HG02973 (cell line): ENCODE data around the gene VWA3B.
"Not testable (repeated sequence)": the region's sequence is repeated elsewhere in the genome, so short reads cannot be mapped to it uniquely, and the experiment has no call there.

Experiments
- ATAC-seq: cut with Tn5 transposase; IDR thresholded peaks from one replicate; pipeline ENCODE4 v1.9.1; 2021; ENCODE audit warnings: moderate library complexity; ENCODE audit not compliant: unreplicated experiment

VWA3B gene

GRCh38 chr2:98084869-98085238, 2.1 kb upstream of the VWA3B start:
- ATAC-seq = no peak

GRCh38 chr2:98085649-98086048, 1.3 kb upstream of the VWA3B start:
- ATAC-seq = no peak

DNA sequence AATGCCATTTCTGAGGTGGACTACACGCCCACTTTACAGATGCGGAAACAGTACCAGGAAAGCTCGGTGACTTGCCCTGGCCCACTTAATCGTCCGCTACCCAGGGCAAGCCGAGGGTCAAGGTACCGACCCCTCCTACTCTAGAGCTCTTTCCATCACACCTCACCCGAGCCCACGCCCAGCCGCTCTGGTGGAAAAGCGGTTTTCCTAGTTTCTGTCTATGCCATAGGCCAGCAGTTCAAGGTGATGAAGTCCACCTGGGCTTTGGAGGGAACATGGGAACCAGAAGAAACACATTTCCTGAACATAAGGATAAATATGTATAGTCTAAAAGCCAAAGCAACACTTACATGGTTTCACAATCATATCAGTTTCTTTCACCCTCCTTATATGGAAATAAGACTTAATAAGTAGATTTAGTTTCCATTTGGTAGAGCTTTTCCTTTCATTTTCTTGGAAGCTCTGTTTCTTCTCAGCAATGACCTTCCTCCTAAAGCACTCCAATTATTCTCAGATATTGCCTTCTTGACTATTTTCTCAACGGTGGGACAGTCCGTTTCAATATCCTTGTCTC, 567 bp downstream of the VWA3B start:
- no peak for ATAC-seq

- no peak for ATAC-seq
Observed at GRCh38 chr2:98088261-98088660, 1.3 kb downstream of the VWA3B start.

DNA sequence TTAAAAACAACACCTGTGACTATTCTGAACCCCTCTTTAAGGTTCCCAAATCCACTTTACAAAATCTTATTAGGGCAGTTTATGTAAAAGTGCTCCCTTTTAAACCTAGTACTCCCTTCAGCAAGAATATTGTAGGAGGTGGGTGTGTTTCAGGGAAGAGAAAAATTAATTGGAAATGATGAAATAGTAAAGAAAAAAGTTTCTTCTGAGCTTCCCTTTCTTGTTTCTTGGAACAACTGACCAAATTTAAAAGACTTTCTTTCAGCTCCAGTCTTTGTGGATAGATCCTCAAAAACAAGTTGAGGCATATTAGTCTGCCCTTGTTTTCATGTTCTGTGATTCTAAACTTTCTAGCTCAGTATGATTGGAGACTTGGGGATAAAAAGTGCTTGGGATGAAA, 3.0 kb downstream of the VWA3B start:
- no peak for ATAC-seq

GRCh38 chr2:98090951-98091350, 4.0 kb downstream of the VWA3B start:
- ATAC-seq = no peak

GRCh38 chr2:98091738-98092137, 4.8 kb downstream of the VWA3B start:
- ATAC-seq = no peak

DNA sequence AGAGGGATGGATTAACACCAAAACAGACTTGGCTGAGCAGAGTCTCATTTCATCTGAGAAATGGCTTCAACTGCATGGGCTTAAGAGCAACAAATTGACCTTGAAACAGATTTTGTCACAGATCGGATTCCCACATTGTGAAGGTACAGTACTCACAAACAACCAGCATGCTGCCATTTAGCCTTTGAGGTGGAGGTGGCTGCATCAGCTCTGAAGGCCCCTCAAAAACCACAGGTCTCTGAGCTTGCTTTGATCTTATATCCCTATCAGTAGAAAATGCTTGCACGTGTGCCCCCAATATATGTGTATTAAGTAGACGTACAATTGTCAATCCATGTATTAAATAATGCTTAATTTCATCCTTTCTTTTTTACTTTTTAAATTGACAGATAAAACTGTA, 6.2 kb downstream of the VWA3B start:
- ATAC-seq = no peak

- ATAC-seq = no peak
Observed at GRCh38 chr2:98093611-98094010, 6.6 kb downstream of the VWA3B start.

- no peak for ATAC-seq
Observed at GRCh38 chr2:98099939-98100743, 13.2 kb downstream of the VWA3B start.

DNA sequence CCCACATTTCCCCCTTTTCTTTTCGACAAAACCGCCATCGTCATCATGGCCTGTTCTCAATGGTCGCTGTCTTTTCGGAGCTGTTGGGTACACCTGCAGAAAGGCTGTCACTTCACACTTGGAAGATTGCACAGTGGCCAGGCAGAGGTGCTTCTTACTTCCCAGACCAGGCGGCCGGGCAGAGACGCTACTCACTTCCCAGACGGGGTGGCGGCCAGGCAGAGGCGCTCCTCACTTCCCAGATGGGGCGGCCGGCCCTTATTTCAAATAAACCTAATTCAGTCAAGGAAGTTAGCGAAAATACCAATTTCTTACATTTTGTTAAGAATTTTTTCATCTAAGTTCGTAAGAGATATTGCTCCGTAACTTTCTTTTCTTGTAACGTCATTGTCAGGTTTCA, 15.3 kb downstream of the VWA3B start:
- not testable (repeated sequence) for ATAC-seq

DNA sequence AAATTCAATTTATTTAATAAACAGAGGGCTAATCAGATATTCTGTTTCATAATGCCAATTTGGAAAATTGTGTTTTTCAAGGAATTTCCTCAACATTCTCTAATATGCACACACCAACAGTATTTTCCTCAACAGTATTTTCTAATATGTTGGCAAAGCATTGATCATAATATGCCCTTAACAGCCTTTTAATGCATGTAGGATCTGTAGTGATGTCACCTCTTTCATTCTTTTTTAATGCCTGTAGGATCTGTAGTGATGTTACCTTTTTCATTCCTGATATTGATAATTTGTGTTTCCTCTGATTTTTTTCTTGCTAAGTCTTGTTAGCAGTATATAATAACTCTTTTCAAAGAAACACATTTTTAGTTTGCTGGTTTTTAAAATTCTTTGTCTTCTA, 15.9 kb downstream of the VWA3B start:
- ATAC-seq = no peak

- ATAC-seq = no peak
Observed at GRCh38 chr2:98108110-98108509, 21.1 kb downstream of the VWA3B start.

GRCh38 chr2:98110741-98111140, 23.8 kb downstream of the VWA3B start:
- ATAC-seq = no peak

DNA sequence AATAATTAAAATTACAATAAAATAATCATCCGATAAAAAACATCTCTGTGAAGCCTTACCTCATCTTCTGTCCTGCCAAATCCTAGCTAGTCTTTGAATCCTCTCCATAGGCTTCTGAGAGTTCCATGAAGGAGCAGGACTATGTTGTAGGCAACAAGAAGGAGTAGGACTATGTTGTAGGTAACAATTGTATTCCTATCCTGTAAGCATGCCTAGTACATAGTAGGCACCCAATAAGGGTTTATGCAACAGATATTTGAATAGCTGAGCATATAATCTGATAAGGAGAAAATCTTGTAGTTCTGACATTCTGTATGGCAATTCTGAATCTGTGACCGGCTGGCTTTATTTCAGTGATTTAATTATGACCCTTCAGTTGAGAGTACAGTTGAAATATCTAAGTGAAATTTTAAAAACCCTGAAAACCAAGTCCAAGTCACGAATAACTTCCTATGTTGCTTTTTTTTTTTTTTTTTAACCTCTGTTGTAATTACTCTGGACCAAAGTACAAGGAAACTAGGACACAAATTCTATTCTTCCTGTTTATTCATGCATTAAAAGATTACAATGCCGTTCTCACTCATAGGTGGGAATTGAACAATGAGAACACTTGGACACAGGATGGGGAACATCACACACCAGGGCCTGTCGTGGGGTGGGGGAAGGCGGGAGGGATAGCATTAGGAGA, 27.8 kb downstream of the VWA3B start:
- no peak for ATAC-seq

GRCh38 chr2:98118161-98118560, 31.2 kb downstream of the VWA3B start:
- ATAC-seq = no peak

- ATAC-seq = no peak
Observed at GRCh38 chr2:98118852-98119251, 31.9 kb downstream of the VWA3B start.

- no peak for ATAC-seq
Observed at GRCh38 chr2:98121149-98121548, 34.2 kb downstream of the VWA3B start.

- ATAC-seq = no peak
Observed at GRCh38 chr2:98122524-98122923, 35.6 kb downstream of the VWA3B start.

DNA sequence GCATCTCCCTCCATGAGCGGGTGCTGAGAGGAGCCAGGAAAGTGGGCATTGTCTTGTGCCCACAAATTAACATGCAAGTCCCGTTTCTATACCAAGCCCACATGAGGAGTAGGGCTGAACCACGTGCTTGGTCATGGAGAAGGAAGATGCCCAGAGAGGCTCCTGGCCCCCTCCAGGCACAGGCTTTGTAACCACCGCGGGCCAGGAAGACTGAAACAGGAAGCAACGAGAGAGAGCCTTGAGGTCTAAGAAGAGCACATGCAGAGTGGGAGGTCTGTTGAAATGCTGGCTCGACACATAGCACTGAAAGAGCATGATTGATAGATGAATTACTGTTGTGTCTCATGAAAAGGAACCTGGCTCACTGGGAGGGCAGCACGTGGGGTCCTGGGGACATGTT, 36.3 kb downstream of the VWA3B start:
- ATAC-seq = no peak

DNA sequence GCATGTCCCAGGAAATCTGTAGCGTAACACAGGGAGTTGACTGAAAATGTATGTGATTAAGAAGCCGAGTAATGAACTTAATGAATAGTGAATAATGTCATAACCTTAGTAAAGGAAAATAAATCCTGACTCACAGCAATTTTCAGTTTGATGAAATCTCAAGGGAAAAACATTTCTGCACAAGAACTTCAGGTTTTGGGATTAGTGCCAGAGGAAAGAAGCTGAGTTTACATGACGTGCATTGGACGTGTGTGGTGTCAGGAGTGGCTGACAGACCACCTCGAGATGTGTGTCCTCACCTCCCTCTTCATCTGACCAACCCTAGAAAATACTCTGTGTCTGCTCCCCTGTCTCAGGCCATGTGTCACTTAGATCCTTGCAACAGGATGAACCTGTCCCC, 39.1 kb downstream of the VWA3B start:
- ATAC-seq = no peak
